Measurements from ENCODE around the gene SLC16A12. TPM values are rescaled to one million over a fixed set of nuclear protein-coding genes. Genes with fewer than 3 reads are reported as not detected.
A peak's percentile ranks its signal among the peaks of the same experiment; 100 is the strongest.
"Not testable (repeated sequence)": the region's sequence is repeated elsewhere in the genome, so short reads cannot be mapped to it uniquely, and the experiment has no call there.

Gene SLC16A12
- total and polyA plus RNA-seq, 8 donors = 0.06 to 9.7 (median 0.81) TPM; not detected in 2

DNA sequence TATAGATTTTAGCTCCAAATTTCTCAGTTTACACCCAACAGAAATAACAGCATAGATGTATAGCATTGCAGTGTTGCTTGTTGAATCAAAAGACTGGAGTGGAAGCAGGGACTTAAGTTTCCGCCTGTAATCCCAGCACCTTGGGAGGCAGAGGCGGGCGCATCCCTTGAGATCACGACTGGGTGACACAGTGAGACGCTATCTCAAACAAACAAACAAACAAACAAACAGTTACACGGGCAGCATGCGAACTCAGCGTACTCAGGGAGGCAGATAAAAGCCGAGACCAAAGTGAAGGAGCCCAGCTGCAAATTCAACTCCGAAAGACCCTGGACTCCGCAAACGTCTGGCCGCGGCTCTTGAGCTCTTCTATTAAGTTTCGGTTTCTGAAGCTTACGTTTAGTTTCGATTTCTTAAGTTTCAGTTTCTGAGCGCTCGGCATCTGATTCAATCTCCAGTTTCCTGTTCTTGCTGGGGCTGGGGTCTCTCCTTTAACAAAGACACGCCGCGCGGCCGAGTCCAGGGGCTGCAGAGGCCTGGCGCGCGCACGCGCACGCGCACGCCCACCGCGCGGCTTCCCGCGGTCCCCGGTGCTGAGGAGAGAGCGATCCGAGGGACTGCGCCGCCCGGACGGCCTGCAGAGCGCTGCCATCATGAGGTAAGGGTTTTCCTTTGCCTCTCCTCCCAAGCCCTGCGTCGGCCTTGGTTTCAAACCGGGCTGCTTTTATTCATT, 121.1 kb downstream of the SLC16A12 start, which contains the start of gene IFIT5:
Gene IFIT5 (plus strand): TSS at position 423 of the 733 bp plus-strand sequence. CDS start 231 bp downstream, at position 654.
- H3K4me1 ChIP-seq = peaks cover 12 to 49% (median 31%) of the 10 kb centered on the region in 4 donors
- peak within 1 kb of the TSS; percentile 89 to 98 (median 95) for H3K27ac ChIP-seq
- peak within 1 kb of the TSS; percentile 62 to 80 (median 70) for H3K4me3 ChIP-seq
- H3K36me3 ChIP-seq = peaks cover 0 to 17% (median 12%) of the 10 kb centered on the region in 4 donors
- DNase-seq = peak; percentile 67 to 93
- WGBS, 5 donors = 0 to 1% (median 0%) methylated on average over 44 to 48 of the region's 48 CpGs
- H3K9me3 ChIP-seq = no peaks in the 10 kb centered on the region
- intact Hi-C loops (cut with DNase I; ENCODE audit: low total_unique reads) = no loop called here
- TF ChIP-seq POLR2AphosphoS5 (IDR thresholded peaks at IDR 0.05) (peak; percentile 51 to 75 (median 62)), EP300 (IDR thresholded peaks at IDR 0.05) (no peak), POLR2A (IDR thresholded peaks at IDR 0.05) (no peak)
- TF ChIP-seq, protein P1, sequence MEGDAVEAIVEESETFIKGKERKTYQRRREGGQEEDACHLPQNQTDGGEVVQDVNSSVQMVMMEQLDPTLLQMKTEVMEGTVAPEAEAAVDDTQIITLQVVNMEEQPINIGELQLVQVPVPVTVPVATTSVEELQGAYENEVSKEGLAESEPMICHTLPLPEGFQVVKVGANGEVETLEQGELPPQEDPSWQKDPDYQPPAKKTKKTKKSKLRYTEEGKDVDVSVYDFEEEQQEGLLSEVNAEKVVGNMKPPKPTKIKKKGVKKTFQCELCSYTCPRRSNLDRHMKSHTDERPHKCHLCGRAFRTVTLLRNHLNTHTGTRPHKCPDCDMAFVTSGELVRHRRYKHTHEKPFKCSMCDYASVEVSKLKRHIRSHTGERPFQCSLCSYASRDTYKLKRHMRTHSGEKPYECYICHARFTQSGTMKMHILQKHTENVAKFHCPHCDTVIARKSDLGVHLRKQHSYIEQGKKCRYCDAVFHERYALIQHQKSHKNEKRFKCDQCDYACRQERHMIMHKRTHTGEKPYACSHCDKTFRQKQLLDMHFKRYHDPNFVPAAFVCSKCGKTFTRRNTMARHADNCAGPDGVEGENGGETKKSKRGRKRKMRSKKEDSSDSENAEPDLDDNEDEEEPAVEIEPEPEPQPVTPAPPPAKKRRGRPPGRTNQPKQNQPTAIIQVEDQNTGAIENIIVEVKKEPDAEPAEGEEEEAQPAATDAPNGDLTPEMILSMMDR (IDR thresholded peaks at IDR 0.05) = no peak
- H3K27me3 ChIP-seq = no peaks in the 10 kb centered on the region

DNA sequence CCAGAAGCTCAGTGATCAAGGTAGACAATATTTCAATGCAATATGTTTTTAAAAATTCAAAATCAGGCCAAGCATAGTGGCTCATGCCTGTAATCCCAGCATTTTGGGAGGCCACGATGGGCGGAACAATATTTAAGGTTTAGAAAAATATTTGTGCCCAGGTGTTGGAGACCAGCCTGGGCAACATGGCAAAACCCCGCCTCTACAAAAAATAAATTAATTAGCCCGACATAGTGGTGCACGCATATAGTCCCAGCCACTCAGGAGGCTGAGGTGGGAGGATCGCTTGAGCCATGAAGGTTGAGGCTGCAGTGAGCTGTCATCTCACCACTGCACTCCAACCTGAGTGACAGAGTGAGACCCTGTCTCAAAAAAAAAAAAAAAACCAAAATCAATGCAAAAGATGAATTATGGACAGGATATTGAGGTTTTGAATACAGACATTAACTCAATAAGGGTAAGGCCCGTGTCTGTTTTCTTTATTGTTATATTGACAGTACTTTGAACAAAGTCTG, 121.9 kb downstream of the SLC16A12 start:
- H3K36me3 ChIP-seq = peaks cover 0 to 13% (median 12%) of the 10 kb centered on the region in 4 donors
- H3K27ac ChIP-seq = peak overlapping the region; percentile 39 to 98 (median 95)
- TF ChIP-seq POLR2A (IDR thresholded peaks at IDR 0.05) = no peak
- no peak for TF ChIP-seq POLR2AphosphoS5 (IDR thresholded peaks at IDR 0.05)
- TF ChIP-seq, protein P1 (IDR thresholded peaks at IDR 0.05) = no peak
- no peak for TF ChIP-seq EP300 (IDR thresholded peaks at IDR 0.05)
- 68 to 86% (median 81%) methylated on average over 7 of the region's 7 CpGs for WGBS, 5 donors
- no peaks in the 10 kb centered on the region for H3K9me3 ChIP-seq
- no peaks in the 10 kb centered on the region for H3K27me3 ChIP-seq
- H3K4me1 ChIP-seq = peaks cover 12 to 40% (median 27%) of the 10 kb centered on the region in 4 donors
- intact Hi-C loops (cut with DNase I; ENCODE audit: low total_unique reads) = no loop called here
- peak overlapping the region in 2 of 4 donors; percentile 62 to 66 for H3K4me3 ChIP-seq
- no peak for DNase-seq

DNA sequence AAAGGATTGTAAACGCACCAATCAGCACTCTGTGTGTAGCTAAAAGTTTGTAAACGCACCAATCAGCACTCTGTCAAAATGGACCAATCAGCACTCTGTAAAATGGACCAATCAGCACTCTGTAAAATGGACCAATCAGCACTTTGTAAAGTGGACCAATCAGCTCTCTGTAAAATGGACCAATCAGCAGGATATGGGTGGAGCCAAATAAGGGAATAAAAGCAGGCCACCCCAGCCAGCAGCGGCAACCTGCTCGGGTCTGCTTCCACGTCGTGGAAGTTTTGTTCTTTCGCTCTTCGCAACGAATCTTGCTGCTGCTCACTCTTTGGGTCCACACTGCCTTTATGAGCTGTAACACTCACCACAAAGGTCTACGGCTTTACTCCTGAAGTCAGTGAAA, 123.1 kb downstream of the SLC16A12 start:
- H3K36me3 ChIP-seq; H3K27ac ChIP-seq; H3K27me3 ChIP-seq; H3K9me3 ChIP-seq; DNase-seq; H3K4me3 ChIP-seq; intact Hi-C loops (cut with DNase I; ENCODE audit: low total_unique reads): not testable (repeated sequence)
- 84 to 95% (median 88%) methylated on average over 10 of the region's 10 CpGs for WGBS, 5 donors
- H3K4me1 ChIP-seq = peaks cover 9 to 29% (median 20%) of the 10 kb centered on the region in 4 donors

DNA sequence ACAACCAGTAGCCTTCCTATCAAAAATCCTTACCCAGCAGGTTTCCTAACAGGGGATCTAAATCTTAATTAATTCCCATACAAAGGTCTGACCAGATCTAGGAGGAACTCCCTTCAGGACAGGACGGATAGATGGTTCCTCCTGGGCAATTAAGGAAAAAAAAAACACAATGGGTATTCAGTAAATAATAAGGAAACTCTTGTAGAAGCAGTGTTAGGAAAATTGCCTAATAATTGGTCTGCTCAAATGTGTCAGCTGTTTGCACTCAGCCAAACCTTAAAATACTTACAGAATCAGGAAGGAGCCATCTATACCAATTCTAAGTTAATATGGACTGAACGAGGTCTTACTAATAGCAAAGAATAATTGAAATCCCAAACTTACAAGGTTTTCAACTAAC, 124.3 kb downstream of the SLC16A12 start:
- DNase-seq; intact Hi-C loops (cut with DNase I; ENCODE audit: low total_unique reads): not testable (repeated sequence)
- WGBS, 5 donors = 70 to 85% (median 77%) methylated on average over 2 of the region's 2 CpGs

DNA sequence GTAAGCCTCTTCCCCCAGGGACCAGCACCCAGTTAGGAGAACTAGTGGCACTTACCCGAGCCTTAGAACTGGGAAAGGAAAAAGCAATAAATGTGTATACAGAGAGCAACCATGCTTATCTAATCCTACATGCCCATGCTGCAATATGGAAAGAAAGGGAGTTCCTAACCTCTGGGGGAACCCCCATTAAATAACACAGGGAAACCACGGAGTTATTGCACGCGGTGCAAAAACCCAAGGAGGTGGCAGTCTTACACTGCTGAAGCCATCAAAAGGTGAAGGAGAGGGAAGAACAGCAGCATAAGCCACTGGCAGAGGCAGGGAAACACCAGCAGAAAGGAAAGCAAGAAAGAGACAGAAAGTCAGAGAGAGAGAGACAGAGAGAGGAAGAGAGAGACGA, 124.8 kb downstream of the SLC16A12 start:
- intact Hi-C loops (cut with DNase I; ENCODE audit: low total_unique reads); H3K36me3 ChIP-seq; H3K9me3 ChIP-seq; H3K4me3 ChIP-seq; H3K27me3 ChIP-seq; DNase-seq; H3K27ac ChIP-seq: not testable (repeated sequence)
- H3K4me1 ChIP-seq = peaks cover 0 to 13% (median 9%) of the 10 kb centered on the region in 4 donors
- WGBS, 5 donors = 81 to 86% (median 85%) methylated on average over 5 of the region's 5 CpGs

More for the DNA sequence above, 124.3 kb downstream of the SLC16A12 start:
- H3K27ac ChIP-seq, H3K36me3 ChIP-seq, H3K4me3 ChIP-seq, H3K9me3 ChIP-seq, H3K27me3 ChIP-seq: not testable (repeated sequence)
- peaks cover 5 to 19% (median 12%) of the 10 kb centered on the region in 4 donors for H3K4me1 ChIP-seq

- H3K9me3 ChIP-seq; H3K27ac ChIP-seq; H3K36me3 ChIP-seq; H3K4me3 ChIP-seq; H3K27me3 ChIP-seq; intact Hi-C loops (cut with DNase I; ENCODE audit: low total_unique reads); DNase-seq: not testable (repeated sequence)
- H3K4me1 ChIP-seq = peaks cover 0 to 11% (median 8%) of the 10 kb centered on the region in 4 donors
- WGBS, 5 donors = 71 to 95% (median 87%) methylated on average over 5 of the region's 5 CpGs
Measured at GRCh38 chr10:89409282-89409681, 126.1 kb downstream of the SLC16A12 start.

DNA sequence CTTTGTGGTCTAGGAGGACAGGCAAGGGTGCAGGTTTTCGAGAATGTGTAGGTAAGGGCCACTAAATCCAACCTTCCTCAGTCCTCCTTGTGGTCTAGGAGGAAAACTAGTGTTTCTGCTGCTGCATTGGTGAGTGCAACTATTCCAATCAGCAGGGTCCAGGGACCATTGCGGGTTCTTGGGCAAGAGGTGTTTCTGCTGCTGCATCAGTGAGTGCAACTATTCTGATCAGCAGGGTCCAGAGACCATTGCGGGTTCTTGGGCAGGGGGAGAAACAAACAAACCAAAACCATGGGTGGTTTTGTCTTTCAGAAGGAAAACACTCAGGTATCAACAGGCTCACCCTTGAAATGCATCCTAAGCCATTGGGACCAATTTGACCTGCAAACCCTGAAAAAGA, 127.6 kb downstream of the SLC16A12 start:
- H3K9me3 ChIP-seq; H3K4me3 ChIP-seq; DNase-seq; H3K4me1 ChIP-seq; intact Hi-C loops (cut with DNase I; ENCODE audit: low total_unique reads); H3K27ac ChIP-seq; H3K27me3 ChIP-seq: not testable (repeated sequence)
- H3K36me3 ChIP-seq = peaks cover 0 to 19% (median 5%) of the 10 kb centered on the region in 4 donors
- WGBS, 5 donors = 89 to 100% (median 95%) methylated on average over 3 of the region's 3 CpGs

DNA sequence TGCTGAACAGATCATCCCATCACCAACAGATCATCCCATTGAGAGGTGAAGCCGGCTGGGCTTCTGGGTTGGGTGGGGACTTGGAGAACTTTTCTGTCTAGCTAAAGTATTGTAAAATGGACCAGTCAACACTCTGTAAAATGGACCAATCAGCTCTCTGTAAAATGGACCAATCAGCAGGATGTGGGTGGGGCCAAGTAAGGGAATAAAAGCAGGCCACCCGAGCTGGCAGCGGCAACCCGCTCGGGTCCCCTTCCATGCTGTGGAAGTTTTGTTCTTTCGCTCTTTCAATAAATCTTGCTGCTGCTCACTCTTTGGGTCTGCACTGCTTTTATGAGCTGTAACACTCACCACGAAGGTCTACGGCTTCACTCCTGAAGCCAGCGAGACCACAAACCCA, 129.2 kb downstream of the SLC16A12 start:
- 94 to 98% (median 94%) methylated on average over 9 of the region's 9 CpGs for WGBS, 5 donors
- H3K9me3 ChIP-seq; intact Hi-C loops (cut with DNase I; ENCODE audit: low total_unique reads); H3K27ac ChIP-seq; H3K27me3 ChIP-seq; H3K4me1 ChIP-seq; H3K4me3 ChIP-seq; DNase-seq: not testable (repeated sequence)
- peaks cover 0 to 28% (median 11%) of the 10 kb centered on the region in 4 donors for H3K36me3 ChIP-seq
